Ishikawa (cell line): Measurements from ENCODE around the gene VMAC.

Experiments
- CEBPB ChIP-seq: IDR thresholded peaks from 2 replicates; pipeline ENCODE4 v1.6.1; 2012
- CREB1 ChIP-seq: IDR thresholded peaks from 2 replicates; pipeline ENCODE4 v1.6.1; 2012; ENCODE audit warnings: low read depth
- EP300 ChIP-seq: IDR thresholded peaks from 2 replicates; pipeline ENCODE4 v1.6.1; 2012; ENCODE audit warnings: borderline replicate concordance
- FOXM1 ChIP-seq: IDR thresholded peaks from 2 replicates; pipeline ENCODE4 v1.6.1; 2012; ENCODE audit warnings: low read depth, borderline replicate concordance
- NFIC ChIP-seq: IDR thresholded peaks from 2 replicates; pipeline ENCODE4 v1.6.1; 2012
- RAD21 ChIP-seq: IDR thresholded peaks from 2 replicates; pipeline ENCODE4 v1.6.1; 2012; ENCODE audit warnings: low read depth
- TAF1 ChIP-seq: IDR thresholded peaks from 2 replicates; pipeline ENCODE4 v1.6.1; 2012; ENCODE audit warnings: low read depth, mild to moderate bottlenecking
- YY1 ChIP-seq: IDR thresholded peaks from 2 replicates; pipeline ENCODE4 v1.6.1; 2012; ENCODE audit warnings: low read depth
- TF ChIP-seq, protein P1 (sequence below): IDR thresholded peaks from 2 replicates; pipeline ENCODE4 v1.6.1; 2012
- TF ChIP-seq, protein P2 (sequence below): IDR thresholded peaks from 2 replicates; pipeline ENCODE4 v1.6.1; 2012; ENCODE audit warnings: low read depth, mild to moderate bottlenecking

DNA sequence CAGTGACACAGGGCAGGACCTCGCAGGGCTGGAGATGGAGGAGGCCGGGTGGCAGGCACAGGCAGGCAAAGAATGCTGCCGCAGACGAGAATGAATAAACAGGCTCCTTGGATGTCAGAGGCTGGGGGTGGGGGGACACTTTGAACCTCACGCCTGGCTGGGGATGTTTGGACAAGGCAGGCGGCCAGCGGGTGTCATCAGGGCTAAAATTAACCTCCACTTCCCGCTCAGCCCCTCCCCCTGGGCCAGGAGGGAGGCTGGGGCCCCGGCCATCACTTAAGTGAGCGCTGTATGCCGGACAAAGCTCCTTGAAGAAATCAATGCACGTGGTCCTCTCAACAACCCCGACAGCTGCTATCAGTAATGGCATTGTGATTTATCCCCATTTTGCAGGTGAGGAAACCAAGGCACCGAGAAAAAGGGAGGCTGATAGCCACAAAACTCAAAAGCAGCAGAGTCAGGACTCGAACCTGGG lies 24.0 kb upstream of the VMAC start:
- TF ChIP-seq NFIC (no peak), CEBPB (no peak), RAD21 (no peak), CREB1 (no peak), YY1 (no peak), EP300 (no peak), FOXM1 (no peak), TAF1 (no peak)
- TF ChIP-seq, protein P1, sequence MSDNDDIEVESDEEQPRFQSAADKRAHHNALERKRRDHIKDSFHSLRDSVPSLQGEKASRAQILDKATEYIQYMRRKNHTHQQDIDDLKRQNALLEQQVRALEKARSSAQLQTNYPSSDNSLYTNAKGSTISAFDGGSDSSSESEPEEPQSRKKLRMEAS: no peak
- TF ChIP-seq, protein P2, sequence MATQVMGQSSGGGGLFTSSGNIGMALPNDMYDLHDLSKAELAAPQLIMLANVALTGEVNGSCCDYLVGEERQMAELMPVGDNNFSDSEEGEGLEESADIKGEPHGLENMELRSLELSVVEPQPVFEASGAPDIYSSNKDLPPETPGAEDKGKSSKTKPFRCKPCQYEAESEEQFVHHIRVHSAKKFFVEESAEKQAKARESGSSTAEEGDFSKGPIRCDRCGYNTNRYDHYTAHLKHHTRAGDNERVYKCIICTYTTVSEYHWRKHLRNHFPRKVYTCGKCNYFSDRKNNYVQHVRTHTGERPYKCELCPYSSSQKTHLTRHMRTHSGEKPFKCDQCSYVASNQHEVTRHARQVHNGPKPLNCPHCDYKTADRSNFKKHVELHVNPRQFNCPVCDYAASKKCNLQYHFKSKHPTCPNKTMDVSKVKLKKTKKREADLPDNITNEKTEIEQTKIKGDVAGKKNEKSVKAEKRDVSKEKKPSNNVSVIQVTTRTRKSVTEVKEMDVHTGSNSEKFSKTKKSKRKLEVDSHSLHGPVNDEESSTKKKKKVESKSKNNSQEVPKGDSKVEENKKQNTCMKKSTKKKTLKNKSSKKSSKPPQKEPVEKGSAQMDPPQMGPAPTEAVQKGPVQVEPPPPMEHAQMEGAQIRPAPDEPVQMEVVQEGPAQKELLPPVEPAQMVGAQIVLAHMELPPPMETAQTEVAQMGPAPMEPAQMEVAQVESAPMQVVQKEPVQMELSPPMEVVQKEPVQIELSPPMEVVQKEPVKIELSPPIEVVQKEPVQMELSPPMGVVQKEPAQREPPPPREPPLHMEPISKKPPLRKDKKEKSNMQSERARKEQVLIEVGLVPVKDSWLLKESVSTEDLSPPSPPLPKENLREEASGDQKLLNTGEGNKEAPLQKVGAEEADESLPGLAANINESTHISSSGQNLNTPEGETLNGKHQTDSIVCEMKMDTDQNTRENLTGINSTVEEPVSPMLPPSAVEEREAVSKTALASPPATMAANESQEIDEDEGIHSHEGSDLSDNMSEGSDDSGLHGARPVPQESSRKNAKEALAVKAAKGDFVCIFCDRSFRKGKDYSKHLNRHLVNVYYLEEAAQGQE: no peak
